Natural killer cell (primary cell): ENCODE data around the gene IRGQ. TPM values are rescaled to one million over a fixed set of nuclear protein-coding genes. Genes with fewer than 3 reads are reported as not detected.
A peak's percentile ranks its signal among the peaks of the same experiment; 100 is the strongest.

Source experiments
- ATAC-seq, 3 donors: fragments of 150-1000 bp in 2 of 3; fragments of 200-7000 bp in 1 of 3; cut with Tn5 transposase; 1 replicate in 1 of 3; 2 replicates in 2 of 3; pipeline ENCODE4 v1.10.0; 2021; ENCODE audit warnings: mild to moderate bottlenecking in 2 of 3, moderate library complexity in 2 of 3
- DNase-seq, 2 donors: peaks; one replicate each; pipeline versions ENCODE4 v3.0.0 to v3.0.0-alpha.2; 2013 to 2021; ENCODE audit warnings: mixed read lengths in 1 of 2
- H3K27ac ChIP-seq: one replicate; pipeline ENCODE4 v1.5.1; 2013; ENCODE audit warnings: mild to moderate bottlenecking, low read length
- H3K27me3 ChIP-seq: one replicate; pipeline ENCODE4 v1.6.1; 2013; ENCODE audit warnings: low read length; ENCODE audit not compliant: control insufficient read depth, insufficient read depth
- H3K36me3 ChIP-seq: one replicate; pipeline ENCODE4 v1.6.1; 2013; ENCODE audit warnings: low read length; ENCODE audit not compliant: control insufficient read depth, insufficient read depth
- H3K4me1 ChIP-seq: one replicate; pipeline ENCODE4 v1.6.1; 2013; ENCODE audit warnings: low read length; ENCODE audit not compliant: control insufficient read depth, insufficient read depth
- H3K4me3 ChIP-seq: one replicate; pipeline ENCODE4 v1.5.1; 2013; ENCODE audit warnings: low read length
- H3K9me3 ChIP-seq: one replicate; pipeline ENCODE4 v1.6.1; 2013; ENCODE audit warnings: low read length; ENCODE audit not compliant: control insufficient read depth, insufficient read depth
- H3K27ac Mint-ChIP-seq, 2 donors: one replicate each; pipeline ENCODE4 v1.8.0; 2022; ENCODE audit warnings: mild to moderate bottlenecking in 2 of 2, mixed read lengths in 2 of 2, moderate library complexity in 1 of 2
- H3K27me3 Mint-ChIP-seq, 2 donors: one replicate each; pipeline ENCODE4 v1.8.0; 2022; ENCODE audit warnings: low read depth in 2 of 2, mixed read lengths in 2 of 2
- H3K36me3 Mint-ChIP-seq: one replicate; pipeline ENCODE4 v1.8.0; 2022; ENCODE audit warnings: mixed read lengths
- H3K4me1 Mint-ChIP-seq, 2 donors: one replicate each; pipeline ENCODE4 v1.8.0; 2022; ENCODE audit warnings: mixed read lengths in 2 of 2
- H3K4me3 Mint-ChIP-seq: one replicate; pipeline ENCODE4 v1.8.0; 2022; ENCODE audit warnings: mild to moderate bottlenecking, moderate library complexity, mixed read lengths
- H3K9me3 Mint-ChIP-seq, 2 donors: one replicate each; pipeline ENCODE4 v1.8.0; 2022; ENCODE audit warnings: mixed read lengths in 2 of 2
- WGBS: methylation state at CpG from one replicate; pipeline ENCODE4 v1.1.7; 2013; ENCODE audit warnings: missing lambda C conversion rate; ENCODE audit not compliant: insufficient coverage; 5-methylcytosine and 5-hydroxymethylcytosine counted together
- intact Hi-C: fragments of 100-400 bp; cut with micrococcal nuclease; formaldehyde crosslinking; loops from one replicate; pipeline ENCODE4 v1.14.2; 2022
- total RNA-seq, 4 donors: library from RNA; stranded (reverse); fragments of 120-200 nt in 1 of 4; gene quantifications; one replicate each; pipeline versions ENCODE4 v1.2.3 to v1.2.4, GENCODE V29; 2013 to 2022
- TF ChIP-seq, protein P1 (sequence below): fragments of 200-600 bp; IDR thresholded peaks from one replicate; pipeline ENCODE4 v1.8.0; 2022; ENCODE audit warnings: antibody characterized with exemption

The IRGQ gene
- total RNA-seq, 3 donors from 2014 or later (not counting 1 experiment from before 2014, with no cell fraction given): 28.5 to 43.7 (median 32.2) TPM

- H3K9me3 ChIP-seq: no peaks in the 10 kb centered on the region
- intact Hi-C loops: no loop called here
- peaks cover 15% of the 10 kb centered on the region for H3K4me1 ChIP-seq
- no peaks in the 10 kb centered on the region for H3K36me3 ChIP-seq
- 2% methylated on average over 110 of the region's 110 CpGs for WGBS
- no peaks in the 10 kb centered on the region for H3K36me3 Mint-ChIP-seq
- peaks cover 34 to 35% of the 10 kb centered on the region in 2 donors for H3K27me3 Mint-ChIP-seq
- no peak within 1 kb of the TSS for H3K27ac ChIP-seq
- peak within 1 kb of the TSS; percentile 89 for H3K4me3 Mint-ChIP-seq
- ATAC-seq: peak; percentile 73 to 84 (median 81)
- DNase-seq: peak; percentile 30 to 74
- TF ChIP-seq, protein P1, sequence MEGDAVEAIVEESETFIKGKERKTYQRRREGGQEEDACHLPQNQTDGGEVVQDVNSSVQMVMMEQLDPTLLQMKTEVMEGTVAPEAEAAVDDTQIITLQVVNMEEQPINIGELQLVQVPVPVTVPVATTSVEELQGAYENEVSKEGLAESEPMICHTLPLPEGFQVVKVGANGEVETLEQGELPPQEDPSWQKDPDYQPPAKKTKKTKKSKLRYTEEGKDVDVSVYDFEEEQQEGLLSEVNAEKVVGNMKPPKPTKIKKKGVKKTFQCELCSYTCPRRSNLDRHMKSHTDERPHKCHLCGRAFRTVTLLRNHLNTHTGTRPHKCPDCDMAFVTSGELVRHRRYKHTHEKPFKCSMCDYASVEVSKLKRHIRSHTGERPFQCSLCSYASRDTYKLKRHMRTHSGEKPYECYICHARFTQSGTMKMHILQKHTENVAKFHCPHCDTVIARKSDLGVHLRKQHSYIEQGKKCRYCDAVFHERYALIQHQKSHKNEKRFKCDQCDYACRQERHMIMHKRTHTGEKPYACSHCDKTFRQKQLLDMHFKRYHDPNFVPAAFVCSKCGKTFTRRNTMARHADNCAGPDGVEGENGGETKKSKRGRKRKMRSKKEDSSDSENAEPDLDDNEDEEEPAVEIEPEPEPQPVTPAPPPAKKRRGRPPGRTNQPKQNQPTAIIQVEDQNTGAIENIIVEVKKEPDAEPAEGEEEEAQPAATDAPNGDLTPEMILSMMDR: no peak
- H3K27ac Mint-ChIP-seq: peak within 1 kb of the TSS in 1 of 2 donors; percentile 77
- no peaks in the 10 kb centered on the region for H3K9me3 Mint-ChIP-seq
- peaks cover 26% of the 10 kb centered on the region for H3K27me3 ChIP-seq
- H3K4me3 ChIP-seq: peak within 1 kb of the TSS; percentile 42
- peaks cover 8 to 19% of the 10 kb centered on the region in 2 donors for H3K4me1 Mint-ChIP-seq
Observed at GRCh38 chr19:43639519-43640423, 43.8 kb upstream of the IRGQ start, which contains the start of gene CADM4. TSS of gene CADM4 (minus strand) at chr19:43639850. CDS start at chr19:43639790, 60 bp downstream.

GRCh38 chr19:43638995-43639518, 43.1 kb upstream of the IRGQ start:
- TF ChIP-seq, protein P1: no peak
- Histone ChIP-seq H3K27ac (no peak overlapping the region), H3K4me1 (peaks cover 15% of the 10 kb centered on the region), H3K36me3 (no peaks in the 10 kb centered on the region), H3K27me3 (peaks cover 26% of the 10 kb centered on the region), H3K9me3 (no peaks in the 10 kb centered on the region), H3K4me3 (no peak overlapping the region)
- 13% methylated on average over 18 of the region's 18 CpGs for WGBS
- DNase-seq (peak in 1 of 2 donors; percentile 21), ATAC-seq (no peak)
- no peaks in the 10 kb centered on the region for H3K36me3 Mint-ChIP-seq
- intact Hi-C loops: no loop called here
- H3K4me1 Mint-ChIP-seq: peaks cover 8 to 19% of the 10 kb centered on the region in 2 donors
- H3K9me3 Mint-ChIP-seq: no peaks in the 10 kb centered on the region
- peaks cover 34 to 35% of the 10 kb centered on the region in 2 donors for H3K27me3 Mint-ChIP-seq
- H3K4me3 Mint-ChIP-seq: peak overlapping the region; percentile 89
- peak overlapping the region in 1 of 2 donors; percentile 77 for H3K27ac Mint-ChIP-seq

DNA sequence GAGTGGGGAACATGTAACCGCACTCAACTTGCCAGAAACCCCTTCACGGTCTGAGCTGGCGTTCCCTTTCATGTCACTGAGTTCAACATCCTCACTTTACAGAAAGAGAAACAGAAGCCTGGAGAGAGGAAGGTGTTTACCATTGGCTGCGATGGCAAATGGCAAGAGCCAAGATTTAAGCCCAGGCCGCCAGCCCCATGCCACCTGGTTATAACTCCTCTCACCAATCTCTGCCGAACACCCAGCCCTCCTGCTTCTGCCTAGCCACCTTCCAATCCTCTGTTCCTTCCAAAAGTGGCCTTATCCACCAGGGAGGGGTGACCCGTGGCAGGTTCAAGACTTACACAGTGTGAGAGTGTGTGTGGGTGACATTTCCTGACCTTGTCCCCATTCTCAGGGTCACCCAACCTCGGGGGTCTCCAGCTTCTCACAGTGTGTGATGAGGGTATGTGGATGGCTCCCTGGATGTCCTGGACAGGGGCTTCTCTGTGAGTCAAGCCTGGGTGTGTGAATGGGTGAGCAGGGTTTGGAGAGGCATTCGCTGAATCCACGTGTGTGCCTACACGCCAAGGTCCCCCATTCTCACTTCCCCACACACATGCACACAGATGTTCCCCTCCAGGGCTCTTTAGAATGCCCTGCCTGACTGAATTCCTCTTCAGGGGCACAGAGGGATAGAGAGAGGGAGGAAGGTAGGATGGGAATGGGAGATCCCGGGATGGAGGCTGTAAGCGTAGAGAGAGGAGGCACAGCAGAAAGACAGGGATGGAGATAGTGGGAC, 42.5 kb upstream of the IRGQ start:
- H3K9me3 ChIP-seq: no peaks in the 10 kb centered on the region
- 71% methylated on average over 11 of the region's 13 CpGs for WGBS
- H3K36me3 ChIP-seq: no peaks in the 10 kb centered on the region
- peaks cover 26% of the 10 kb centered on the region for H3K27me3 ChIP-seq
- H3K4me1 Mint-ChIP-seq: peaks cover 8 to 19% of the 10 kb centered on the region in 2 donors
- peaks cover 37 to 38% of the 10 kb centered on the region in 2 donors for H3K27me3 Mint-ChIP-seq
- no peak overlapping the region for H3K4me3 ChIP-seq
- ATAC-seq (no peak), DNase-seq (no peak)
- no peaks in the 10 kb centered on the region for H3K36me3 Mint-ChIP-seq
- no peak overlapping the region for H3K27ac ChIP-seq
- no peaks in the 10 kb centered on the region for H3K9me3 Mint-ChIP-seq
- TF ChIP-seq, protein P1: no peak
- H3K4me1 ChIP-seq: peaks cover 15% of the 10 kb centered on the region
- peak overlapping the region in 1 of 2 donors; percentile 77 for H3K27ac Mint-ChIP-seq
- peak overlapping the region; percentile 89 for H3K4me3 Mint-ChIP-seq
- intact Hi-C loops: no loop called here
